GM12878 (cell line): Measurements from ENCODE around the gene CACNA1E.
"Not testable (repeated sequence)": the region's sequence is repeated elsewhere in the genome, so short reads cannot be mapped to it uniquely, and the experiment has no call there.

Experiments used
- CEBPB ChIP-seq, 2 experiments: fragments of 150-350 bp in 1 of 2; IDR thresholded peaks; 2 replicates each; pipeline ENCODE4 v1.6.1; 2012 to 2014; ENCODE audit warnings: low read depth in 2 of 2, low read length in 2 of 2, borderline replicate concordance in 1 of 2, inconsistent platforms in 1 of 2
- EZH2 ChIP-seq: IDR thresholded peaks from 2 replicates; pipeline ENCODE4 v1.6.1; 2012; ENCODE audit warnings: low read depth, mild to moderate bottlenecking, control low read depth, inconsistent platforms, low read length, borderline replicate concordance; ENCODE audit not compliant: control insufficient read depth
- FOS ChIP-seq: IDR thresholded peaks from 3 replicates; pipeline ENCODE4 v1.6.1; 2011; ENCODE audit warnings: borderline replicate concordance; ENCODE audit not compliant: insufficient read length; ENCODE audit errors: extremely low read depth
- FOXK2 ChIP-seq: fragments of 450-650 bp; IDR thresholded peaks from 2 replicates; pipeline ENCODE4 v1.6.1; 2017; ENCODE audit warnings: mild to moderate bottlenecking, moderate library complexity
- RAD21 ChIP-seq: IDR thresholded peaks from 2 replicates; pipeline ENCODE4 v1.6.1; 2011; ENCODE audit warnings: mild to moderate bottlenecking, low read depth, low read length, moderate library complexity; ENCODE audit not compliant: insufficient read depth
- RUNX3 ChIP-seq: IDR thresholded peaks from 2 replicates; pipeline ENCODE4 v1.6.1; 2012; ENCODE audit warnings: low read length, inconsistent platforms
- TAF1 ChIP-seq: IDR thresholded peaks from 2 replicates; pipeline ENCODE4 v1.6.1; 2011; ENCODE audit warnings: mild to moderate bottlenecking, low read depth, low read length, borderline replicate concordance
- TARDBP ChIP-seq: IDR thresholded peaks from 2 replicates; pipeline ENCODE4 v1.6.1; 2016; ENCODE audit warnings: borderline replicate concordance
- YBX1 ChIP-seq: fragments of 450-650 bp; IDR thresholded peaks from 2 replicates; pipeline ENCODE4 v1.6.1; 2016; ENCODE audit warnings: antibody characterized with exemption
- ZNF622 ChIP-seq: fragments of 450-650 bp; IDR thresholded peaks from 2 replicates; pipeline ENCODE4 v1.6.1; 2017; ENCODE audit warnings: mild to moderate bottlenecking, inconsistent platforms
- TF ChIP-seq, protein P1 (sequence below): IDR thresholded peaks from 2 replicates; pipeline ENCODE4 v1.6.1; 2011; ENCODE audit warnings: low read depth, low read length, improper control_type of control experiment, borderline replicate concordance
- TF ChIP-seq, protein P2 (sequence below), 3 experiments: IDR thresholded peaks in 2 of 3; conservative IDR thresholded peaks in 1 of 3; 2 replicates each; pipeline ENCODE4 v1.5.1; 2011; ENCODE audit warnings: low read depth in 3 of 3, low read length in 3 of 3, mild to moderate bottlenecking in 3 of 3, control low read depth in 2 of 3, moderate library complexity in 2 of 3, inconsistent platforms in 1 of 3, mixed read lengths in 1 of 3; ENCODE audit not compliant: control insufficient read depth in 2 of 3, insufficient read depth in 1 of 3; ENCODE audit errors: extremely low read depth in 1 of 3
- TF ChIP-seq, protein P3 (sequence below): IDR thresholded peaks from 2 replicates; pipeline ENCODE4 v1.6.1; 2012; ENCODE audit warnings: low read depth, low read length, improper control_type of control experiment
- TF ChIP-seq, protein P4 (sequence below): IDR thresholded peaks from 2 replicates; pipeline ENCODE4 v1.6.1; 2012; ENCODE audit warnings: low read depth, low read length, improper control_type of control experiment

DNA sequence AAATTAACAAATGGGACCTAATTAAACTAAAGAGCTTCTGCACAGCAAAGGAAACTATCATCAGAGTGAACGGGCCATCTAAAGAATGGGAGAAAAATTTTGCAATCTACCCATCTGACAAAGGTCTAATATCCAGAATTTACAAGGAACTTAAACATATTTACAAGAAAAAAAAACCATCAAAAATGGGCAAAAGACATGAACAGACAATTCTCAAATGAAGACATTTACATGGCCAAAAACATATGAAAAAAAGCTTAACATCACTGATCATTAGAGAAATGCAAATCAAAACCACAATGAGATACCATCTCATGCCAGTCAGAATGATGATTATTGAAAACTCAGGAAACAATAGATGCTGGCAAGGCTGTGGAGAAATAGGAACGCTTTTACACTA is 370.9 kb downstream of the CACNA1E start:
- TF ChIP-seq, protein P1, sequence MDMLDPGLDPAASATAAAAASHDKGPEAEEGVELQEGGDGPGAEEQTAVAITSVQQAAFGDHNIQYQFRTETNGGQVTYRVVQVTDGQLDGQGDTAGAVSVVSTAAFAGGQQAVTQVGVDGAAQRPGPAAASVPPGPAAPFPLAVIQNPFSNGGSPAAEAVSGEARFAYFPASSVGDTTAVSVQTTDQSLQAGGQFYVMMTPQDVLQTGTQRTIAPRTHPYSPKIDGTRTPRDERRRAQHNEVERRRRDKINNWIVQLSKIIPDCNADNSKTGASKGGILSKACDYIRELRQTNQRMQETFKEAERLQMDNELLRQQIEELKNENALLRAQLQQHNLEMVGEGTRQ = not testable (repeated sequence)
- not testable (repeated sequence) for TF ChIP-seq RUNX3; TAF1; CEBPB (IDR thresholded peaks at IDR 0.05; ENCODE audit: borderline replicate concordance in 1 of 2, low read depth in 2 of 2, low read length in 2 of 2); YBX1; ZNF622; FOS; RAD21; TARDBP; EZH2; FOXK2
- TF ChIP-seq, protein P2, sequence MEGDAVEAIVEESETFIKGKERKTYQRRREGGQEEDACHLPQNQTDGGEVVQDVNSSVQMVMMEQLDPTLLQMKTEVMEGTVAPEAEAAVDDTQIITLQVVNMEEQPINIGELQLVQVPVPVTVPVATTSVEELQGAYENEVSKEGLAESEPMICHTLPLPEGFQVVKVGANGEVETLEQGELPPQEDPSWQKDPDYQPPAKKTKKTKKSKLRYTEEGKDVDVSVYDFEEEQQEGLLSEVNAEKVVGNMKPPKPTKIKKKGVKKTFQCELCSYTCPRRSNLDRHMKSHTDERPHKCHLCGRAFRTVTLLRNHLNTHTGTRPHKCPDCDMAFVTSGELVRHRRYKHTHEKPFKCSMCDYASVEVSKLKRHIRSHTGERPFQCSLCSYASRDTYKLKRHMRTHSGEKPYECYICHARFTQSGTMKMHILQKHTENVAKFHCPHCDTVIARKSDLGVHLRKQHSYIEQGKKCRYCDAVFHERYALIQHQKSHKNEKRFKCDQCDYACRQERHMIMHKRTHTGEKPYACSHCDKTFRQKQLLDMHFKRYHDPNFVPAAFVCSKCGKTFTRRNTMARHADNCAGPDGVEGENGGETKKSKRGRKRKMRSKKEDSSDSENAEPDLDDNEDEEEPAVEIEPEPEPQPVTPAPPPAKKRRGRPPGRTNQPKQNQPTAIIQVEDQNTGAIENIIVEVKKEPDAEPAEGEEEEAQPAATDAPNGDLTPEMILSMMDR (IDR thresholded peaks at IDR 0.05 in 2 of 3, conservative IDR thresholded peaks at IDR 0.05 in 1 of 3; ENCODE audit: control insufficient read depth in 2 of 3, extremely low read depth in 1 of 3, insufficient read depth in 1 of 3, low read depth in 3 of 3, low read length in 3 of 3) = not testable (repeated sequence)
- TF ChIP-seq, protein P3, sequence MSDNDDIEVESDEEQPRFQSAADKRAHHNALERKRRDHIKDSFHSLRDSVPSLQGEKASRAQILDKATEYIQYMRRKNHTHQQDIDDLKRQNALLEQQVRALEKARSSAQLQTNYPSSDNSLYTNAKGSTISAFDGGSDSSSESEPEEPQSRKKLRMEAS = not testable (repeated sequence)
- TF ChIP-seq, protein P4, sequence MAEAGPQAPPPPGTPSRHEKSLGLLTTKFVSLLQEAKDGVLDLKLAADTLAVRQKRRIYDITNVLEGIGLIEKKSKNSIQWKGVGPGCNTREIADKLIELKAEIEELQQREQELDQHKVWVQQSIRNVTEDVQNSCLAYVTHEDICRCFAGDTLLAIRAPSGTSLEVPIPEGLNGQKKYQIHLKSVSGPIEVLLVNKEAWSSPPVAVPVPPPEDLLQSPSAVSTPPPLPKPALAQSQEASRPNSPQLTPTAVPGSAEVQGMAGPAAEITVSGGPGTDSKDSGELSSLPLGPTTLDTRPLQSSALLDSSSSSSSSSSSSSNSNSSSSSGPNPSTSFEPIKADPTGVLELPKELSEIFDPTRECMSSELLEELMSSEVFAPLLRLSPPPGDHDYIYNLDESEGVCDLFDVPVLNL = not testable (repeated sequence)
